ENCODE data around the gene FBXL7.

The FBXL7 gene

DNA sequence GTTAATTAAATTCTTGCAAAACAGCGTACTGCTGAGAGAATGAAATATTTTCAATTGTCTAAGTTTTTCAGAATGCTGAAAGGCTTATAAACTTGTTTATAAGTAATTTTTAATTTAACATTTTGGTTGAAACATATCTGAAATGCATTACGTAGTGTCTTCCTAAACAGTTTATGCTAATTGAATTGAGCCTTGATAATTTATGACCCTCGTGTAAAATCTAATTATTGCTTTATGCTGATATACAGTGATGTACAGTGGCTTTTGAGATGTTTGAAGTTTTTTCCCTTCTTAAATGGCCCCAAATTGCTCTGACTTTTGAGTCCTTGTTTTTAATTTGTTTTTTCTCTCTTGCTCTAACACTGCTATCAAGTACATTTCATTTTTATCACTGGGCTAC, 262.7 kb downstream of the FBXL7 start:
- no peak for DNase-seq (ENCODE audit: low read depth in 3 of 3)

DNA sequence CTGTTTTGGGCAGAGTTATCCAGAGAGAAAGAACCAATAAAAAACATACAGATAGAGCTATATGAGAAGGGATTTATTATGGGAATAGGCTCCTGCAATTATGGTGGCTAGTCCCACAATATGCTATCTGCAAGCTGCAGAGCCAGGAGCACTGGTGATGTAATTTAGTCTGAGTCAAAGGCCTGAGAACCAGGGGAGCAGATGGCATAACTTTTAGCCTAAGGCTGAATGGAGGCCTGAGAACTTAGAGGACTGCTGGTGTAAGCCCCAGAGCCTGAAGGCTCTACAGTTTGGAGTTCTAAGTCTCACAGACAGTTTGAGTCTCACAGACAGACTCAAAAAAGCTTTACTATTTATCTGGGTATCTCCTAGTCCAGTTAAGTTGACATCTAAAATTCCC, 263.8 kb downstream of the FBXL7 start:
- no peak for DNase-seq (ENCODE audit: low read depth in 3 of 3)

DNA sequence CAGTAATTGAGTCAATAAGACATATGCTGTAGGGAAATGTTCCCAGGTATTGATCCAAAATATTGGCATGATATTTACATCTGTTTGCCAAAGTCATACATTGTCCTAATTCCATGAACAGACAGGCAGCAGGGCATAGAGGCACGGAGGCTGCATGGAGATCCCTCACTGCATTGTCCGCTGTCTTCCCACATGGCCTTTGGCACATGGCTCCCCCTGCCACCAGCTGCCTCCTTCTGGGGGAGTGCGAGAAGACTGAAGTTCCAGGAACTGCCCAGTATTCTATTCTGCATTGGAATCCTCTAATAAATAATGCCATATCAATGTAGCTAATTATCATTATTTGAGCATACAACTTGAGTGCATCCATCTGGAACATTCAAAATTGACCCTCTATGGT, 269.0 kb downstream of the FBXL7 start:
- no peak for DNase-seq (ENCODE audit: low read depth in 3 of 3)

DNA sequence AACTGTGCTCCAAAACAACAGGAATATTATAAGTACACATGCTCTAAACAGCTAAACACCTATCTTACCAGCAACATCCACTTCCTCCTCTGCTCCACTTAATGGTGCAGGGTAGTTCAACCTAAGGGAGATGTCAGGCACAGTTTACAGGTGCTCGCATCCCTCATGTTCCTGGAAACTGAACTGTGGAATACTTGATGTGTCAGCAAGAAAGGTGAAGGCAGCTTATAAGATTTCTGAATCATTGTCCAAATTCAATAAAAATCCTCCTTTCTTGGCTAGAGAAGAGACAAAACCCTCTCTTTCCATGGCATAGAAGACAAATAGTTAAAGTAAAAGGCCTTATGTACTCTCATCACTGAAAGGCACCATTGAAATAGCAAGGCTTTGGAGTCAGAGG, 272.2 kb downstream of the FBXL7 start:
- no peak for DNase-seq (ENCODE audit: low read depth in 3 of 3)

- DNase-seq (ENCODE audit: low read depth in 3 of 3): no peak
Measured at GRCh38 chr5:15774632-15775031, 274.7 kb downstream of the FBXL7 start.

GRCh38 chr5:15776346-15776745, 276.4 kb downstream of the FBXL7 start:
- DNase-seq (ENCODE audit: low read depth in 3 of 3): no peak

DNA sequence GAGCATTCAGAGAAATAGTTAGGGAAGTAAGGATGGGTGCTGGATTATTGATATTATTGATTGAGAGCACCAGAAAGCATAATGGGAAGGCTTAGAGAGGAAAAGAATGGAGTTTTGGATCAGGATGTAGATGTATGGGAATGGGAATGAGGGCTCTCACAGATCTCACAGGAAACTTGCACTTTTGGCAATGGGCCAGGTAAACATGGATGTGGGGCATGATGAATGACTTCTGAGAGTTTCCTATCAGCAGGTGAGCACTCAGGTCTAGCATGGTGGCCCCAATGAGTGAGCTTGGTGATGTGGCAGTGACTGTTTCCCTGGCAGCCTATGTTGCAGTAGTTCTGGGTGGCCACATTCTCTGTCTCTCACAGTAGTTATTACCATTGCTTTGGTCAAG, 283.8 kb downstream of the FBXL7 start:
- no peak for DNase-seq (ENCODE audit: low read depth in 3 of 3)

GRCh38 chr5:15785531-15785981, 285.6 kb downstream of the FBXL7 start:
- DNase-seq (ENCODE audit: low read depth in 3 of 3): no peak

GRCh38 chr5:15786326-15786725, 286.3 kb downstream of the FBXL7 start:
- DNase-seq (ENCODE audit: low read depth in 3 of 3): no peak

DNA sequence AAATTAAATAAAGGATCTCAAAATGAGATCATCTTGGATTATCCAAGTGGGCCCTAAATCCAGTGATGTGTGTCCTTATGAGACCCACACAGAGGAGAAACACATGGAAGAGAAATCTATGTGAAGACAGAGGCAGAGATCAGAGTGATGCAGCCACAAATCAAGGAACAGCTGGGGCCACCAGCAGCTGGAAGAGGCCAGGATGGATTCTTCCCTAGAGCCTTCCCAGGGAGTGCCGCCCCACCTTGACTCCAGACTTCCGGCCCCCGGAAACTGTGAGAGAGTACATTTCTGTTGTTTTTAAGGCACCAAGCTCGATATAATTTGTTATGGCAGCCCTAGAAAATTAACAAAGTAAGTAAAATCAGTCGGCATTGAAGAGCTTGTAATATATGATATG, 286.9 kb downstream of the FBXL7 start:
- DNase-seq (ENCODE audit: low read depth in 3 of 3): no peak

DNA sequence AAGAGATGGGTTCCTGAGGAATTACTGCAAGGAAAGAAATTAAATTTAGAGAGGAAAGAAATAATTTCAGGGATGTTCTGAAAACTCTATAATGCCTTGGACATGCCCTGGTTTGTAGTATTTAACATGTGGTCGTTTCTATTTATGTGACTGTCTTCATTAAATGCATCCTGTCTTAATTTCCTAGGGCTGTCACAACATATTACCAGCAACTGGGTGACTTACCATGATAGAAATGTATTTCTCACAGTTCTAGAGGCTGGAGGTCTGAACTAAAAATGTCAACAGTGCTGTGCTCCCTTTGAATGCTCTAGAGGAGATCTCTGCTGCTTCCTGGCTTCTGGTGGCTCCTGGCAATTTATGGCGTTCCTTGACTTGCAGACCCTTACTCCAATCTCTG, 287.7 kb downstream of the FBXL7 start:
- no peak for DNase-seq (ENCODE audit: low read depth in 3 of 3)

- no peak for DNase-seq (ENCODE audit: low read depth in 3 of 3)
Measured at GRCh38 chr5:15789642-15790041, 289.7 kb downstream of the FBXL7 start.

DNA sequence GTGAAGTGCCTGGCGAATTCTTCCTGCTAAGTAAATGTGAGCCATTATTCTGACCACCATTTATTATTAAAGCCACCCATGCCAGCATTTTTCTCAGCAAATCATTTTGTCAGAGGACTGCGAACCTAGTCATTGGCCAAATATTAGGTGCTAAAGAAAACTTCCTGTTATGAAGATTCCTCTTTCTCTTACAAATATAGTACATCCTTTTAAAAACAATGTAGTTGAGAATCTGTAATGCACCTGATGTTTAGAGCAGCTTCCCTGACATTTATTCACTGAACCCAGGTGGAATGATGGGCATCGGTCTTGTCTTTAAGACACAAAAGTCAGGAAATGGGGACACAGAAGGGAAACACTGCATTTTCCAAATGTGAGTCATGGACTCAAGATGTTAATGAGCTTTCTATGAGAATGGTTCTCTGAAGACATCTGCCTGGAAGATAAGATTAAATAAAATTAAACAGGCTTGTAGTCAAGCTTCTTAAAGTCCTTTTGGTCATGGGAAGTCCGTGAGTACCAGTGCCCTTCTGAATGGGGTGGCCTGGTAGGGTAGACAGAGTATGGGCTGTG, 290.6 kb downstream of the FBXL7 start:
- DNase-seq (ENCODE audit: low read depth in 3 of 3): no peak

DNA sequence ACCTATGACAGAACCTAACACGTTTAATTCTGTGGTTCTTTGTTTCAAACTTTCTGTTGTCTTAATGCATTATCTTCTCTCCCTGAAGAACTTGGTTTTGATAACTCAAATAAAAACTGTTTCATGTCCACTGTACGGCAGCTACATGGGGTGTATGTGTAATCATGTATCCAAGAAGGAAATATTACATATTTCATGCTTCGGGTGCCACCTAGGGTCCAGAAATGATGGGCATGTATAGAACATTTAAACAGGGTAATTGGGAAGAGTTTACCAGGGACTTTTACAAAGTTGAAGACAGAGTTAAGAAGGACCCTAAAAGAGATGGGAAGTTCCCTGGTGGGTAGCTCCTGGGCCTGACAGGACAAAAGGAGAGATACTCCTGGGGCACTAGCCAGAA, 291.3 kb downstream of the FBXL7 start:
- no peak for DNase-seq (ENCODE audit: low read depth in 3 of 3)

GRCh38 chr5:15791859-15792258, 291.9 kb downstream of the FBXL7 start:
- DNase-seq (ENCODE audit: low read depth in 3 of 3): no peak

GRCh38 chr5:15794052-15794985, 294.3 kb downstream of the FBXL7 start:
- DNase-seq (ENCODE audit: low read depth in 3 of 3): no peak

DNA sequence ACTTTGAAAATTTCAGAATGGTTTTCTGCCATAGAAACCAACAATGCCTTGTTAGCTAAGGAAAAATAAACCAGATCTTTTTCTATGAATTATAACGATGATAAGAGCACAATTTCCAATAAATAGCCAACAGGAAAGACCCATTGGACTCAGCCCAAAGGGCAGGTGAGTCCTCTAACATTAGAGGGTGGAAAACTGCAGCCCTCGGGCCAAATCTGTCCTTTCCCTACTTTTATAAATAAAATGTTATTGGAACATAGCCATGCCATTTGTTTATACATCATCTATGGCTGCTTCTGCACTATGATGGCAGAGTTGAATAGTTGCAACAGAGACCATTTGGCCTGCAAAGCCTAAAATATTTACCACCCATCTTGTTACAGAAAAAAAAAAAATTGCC, 296.1 kb downstream of the FBXL7 start:
- DNase-seq (ENCODE audit: low read depth in 3 of 3): no peak

- no peak for DNase-seq (ENCODE audit: low read depth in 3 of 3)
Measured at GRCh38 chr5:15796557-15796956, 296.6 kb downstream of the FBXL7 start.

DNA sequence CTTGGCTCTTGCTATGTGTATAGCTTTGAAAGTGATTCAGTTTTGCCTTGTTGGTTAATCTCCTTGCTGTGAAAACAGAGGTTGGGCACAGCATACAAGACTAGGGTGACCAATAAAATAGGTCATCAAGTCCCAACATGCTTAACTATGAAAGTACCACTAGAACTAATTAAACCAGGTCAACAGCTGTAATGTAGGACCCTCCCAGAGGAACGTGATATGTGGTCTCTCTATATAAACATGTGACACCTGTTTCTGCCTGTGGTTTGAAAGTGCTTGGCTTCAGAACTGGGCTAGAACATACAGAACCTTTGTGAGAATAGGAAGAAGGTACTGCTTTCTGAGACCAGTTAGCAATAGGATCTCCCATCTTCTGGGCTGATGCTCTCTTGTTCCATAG, 297.1 kb downstream of the FBXL7 start:
- DNase-seq (ENCODE audit: low read depth in 3 of 3): no peak

DNA sequence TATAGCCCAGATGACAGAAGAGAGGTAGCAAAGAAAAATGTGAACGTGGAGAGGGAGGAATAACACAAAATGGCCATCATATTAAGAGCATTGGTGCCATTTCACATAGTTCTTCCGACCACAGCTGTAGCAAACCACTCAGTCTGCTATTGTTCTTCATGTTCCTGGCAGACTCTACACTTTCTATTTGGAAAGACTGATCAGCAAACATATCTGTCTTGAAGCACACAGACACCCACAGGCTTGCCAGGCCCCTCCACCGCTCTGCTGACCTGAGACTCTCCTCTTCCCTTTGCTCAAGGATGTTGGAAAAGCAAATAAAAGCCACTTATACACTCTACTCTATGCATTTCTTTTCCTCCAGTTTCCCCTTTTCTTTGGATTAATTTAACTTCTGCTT, 298.0 kb downstream of the FBXL7 start:
- no peak for DNase-seq (ENCODE audit: low read depth in 3 of 3)

- no peak for DNase-seq (ENCODE audit: low read depth in 3 of 3)
Measured at GRCh38 chr5:15799014-15799413, 299.0 kb downstream of the FBXL7 start.

DNA sequence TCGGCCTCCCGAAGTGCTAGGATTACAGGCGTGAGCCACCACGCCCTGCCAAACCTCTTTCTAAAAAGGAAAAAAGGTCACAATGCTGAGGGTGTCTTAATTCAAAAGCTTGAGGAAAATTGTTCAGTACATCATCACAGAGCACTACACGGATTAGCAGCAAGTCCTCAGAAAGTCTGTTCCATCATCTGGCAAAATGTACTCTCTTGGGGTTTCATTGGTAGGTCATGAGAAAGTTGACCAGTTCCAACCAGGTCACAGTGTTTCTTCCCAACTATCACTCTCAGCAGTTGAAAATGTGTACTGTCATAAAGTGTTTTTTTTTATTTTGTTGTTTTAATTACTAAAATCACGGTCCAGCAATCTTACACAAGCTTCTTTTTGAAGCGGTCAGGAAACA, 299.6 kb downstream of the FBXL7 start:
- DNase-seq (ENCODE audit: low read depth in 3 of 3): no peak

GRCh38 chr5:15803280-15803679, 303.3 kb downstream of the FBXL7 start:
- no peak for DNase-seq (ENCODE audit: low read depth in 3 of 3)
